K562 (cell line): Measurements from ENCODE around the gene ACSS1. TPM values are rescaled to one million over a fixed set of nuclear protein-coding genes. Genes with fewer than 3 reads are reported as not detected.

Source experiments
- KLF10 ChIP-seq: fragments of 250-450 bp; sonication (Bioruptor Pico); IDR thresholded peaks from 2 replicates; pipeline ENCODE4 v1.6.1; 2021; ENCODE audit warnings: matching md5 sums
- MTF1 ChIP-seq: fragments of 250-450 bp; sonication (Bioruptor Pico); IDR thresholded peaks from 2 replicates; pipeline ENCODE4 v1.9.0; 2021; ENCODE audit warnings: moderate library complexity, mild to moderate bottlenecking, inconsistent platforms, borderline replicate concordance
- NFIC ChIP-seq: fragments of 450-650 bp; IDR thresholded peaks from 2 replicates; pipeline ENCODE4 v1.6.1; 2017; ENCODE audit warnings: mild to moderate bottlenecking, inconsistent platforms
- ZBTB8A ChIP-seq: fragments of 450-650 bp; IDR thresholded peaks from 2 replicates; pipeline ENCODE4 v1.6.1; 2018; ENCODE audit warnings: mild to moderate bottlenecking, moderate library complexity; ENCODE audit not compliant: partially characterized antibody
- ZNF408 ChIP-seq: fragments of 250-450 bp; sonication (Bioruptor Pico); IDR thresholded peaks from 2 replicates; pipeline ENCODE4 v1.4.0; 2020; ENCODE audit warnings: low read depth, mild to moderate bottlenecking, moderate library complexity
- polyA plus RNA-seq, 8 experiments: library from polyadenylated mRNA; depleted of rRNA in 4 of 8; stranded (reverse) in 5 of 8; unstranded in 3 of 8; fragments of >200 nt; fragmentation: Nextera tagmentation in 2 of 8; fragmentation: Illumina TruSeq in 1 of 8; extraction: Ambion mirVana in 2 of 8; extraction: Trizol in 1 of 8; gene quantifications; 2 replicates each; pipeline versions ENCODE4 v1.2.1 to v1.2.3, GENCODE V29; 2011 to 2014; ENCODE audit warnings: inconsistent platforms in 1 of 8, missing spikeins in 1 of 8
- total RNA-seq, 7 experiments: library from RNA; depleted of rRNA in 6 of 7; stranded (reverse); fragments of >200 nt in 6 of 7; fragmentation: Illumina TruSeq in 2 of 7; extraction: Trizol in 2 of 7; gene quantifications; 2 replicates each; pipeline versions ENCODE4 v1.2.1 to v1.2.3, GENCODE V29; 2011 to 2021; ENCODE audit warnings: low replicate concordance in 1 of 7
- TF ChIP-seq, protein P1 (sequence below): fragments of 450-650 bp; IDR thresholded peaks from 2 replicates; pipeline ENCODE4 v1.6.1; 2016
- TF ChIP-seq, protein P2 (sequence below), 2 experiments: fragments of 450-650 bp; formaldehyde crosslinking in 1 of 2; IDR thresholded peaks; 2 replicates each; pipeline versions ENCODE4 v1.4.0 to v1.6.1; 2014 to 2020; ENCODE audit warnings: mild to moderate bottlenecking in 2 of 2, borderline replicate concordance in 1 of 2, low read depth in 1 of 2
- TF ChIP-seq, protein P3 (sequence below): sonication (generic); formaldehyde crosslinking; IDR thresholded peaks from 2 replicates; pipeline ENCODE4 v1.8.1; 2023; ENCODE audit warnings: mild to moderate bottlenecking, missing genetic modification reagents
- TF ChIP-seq, protein P4 (sequence below): fragments of 150-350 bp; conservative IDR thresholded peaks from 2 replicates; pipeline ENCODE4 v1.6.1; 2014; ENCODE audit warnings: low read length
- TF ChIP-seq, protein P5 (sequence below): fragments of 450-650 bp; formaldehyde crosslinking; IDR thresholded peaks from 2 replicates; pipeline ENCODE4 v1.4.0; 2022; ENCODE audit warnings: missing genetic modification characterization

The ACSS1 gene
- total and polyA plus RNA-seq, 9 of the 15 experiments (the other 6 are each of a cell fraction or from before 2014, with no cell fraction given) = 0.07 to 2.1 (median 0.27) TPM; not detected in 3

DNA sequence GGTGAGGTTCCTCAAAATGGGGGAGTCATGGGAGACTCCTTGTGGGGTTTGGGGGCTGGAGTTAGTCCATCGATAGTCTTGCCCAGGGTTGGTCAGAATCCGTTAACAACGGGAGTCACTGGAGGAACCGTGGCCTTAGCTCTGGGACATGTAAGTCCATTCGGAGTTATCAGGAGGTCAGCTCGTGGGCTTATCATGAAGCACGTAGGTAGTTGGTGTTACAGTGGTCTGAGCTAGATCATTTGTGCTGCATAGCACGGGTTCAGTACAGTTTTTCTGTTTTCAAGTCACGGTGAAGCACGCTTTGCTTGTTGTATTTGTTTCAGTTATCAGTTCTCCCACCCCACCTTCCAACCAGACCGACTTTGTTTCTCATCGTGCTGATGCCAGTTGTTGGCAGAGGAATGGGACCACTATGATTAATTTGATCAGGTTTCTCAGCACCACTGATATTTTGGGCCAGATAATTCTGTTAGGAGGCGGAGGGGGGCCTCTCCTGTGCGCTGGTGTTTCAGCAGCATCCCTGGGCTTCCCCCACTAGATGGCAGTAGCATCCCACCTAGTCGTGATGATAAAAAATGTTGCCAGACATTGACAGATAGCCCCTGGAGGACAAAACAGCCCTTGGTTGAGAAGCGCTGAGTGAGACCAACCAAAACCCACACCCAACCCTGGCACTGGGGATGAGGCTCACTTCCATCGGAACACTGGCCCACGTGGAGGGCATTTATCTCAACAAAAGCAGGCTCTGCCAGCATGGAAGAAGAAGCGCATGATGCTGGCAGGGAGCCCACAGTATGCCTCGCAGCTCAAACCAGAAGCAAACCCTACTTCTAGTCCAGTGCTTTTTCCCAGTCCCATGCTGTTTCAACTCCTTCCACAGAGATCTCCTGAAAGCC, 63.2 kb downstream of the ACSS1 start (continued):
- TF ChIP-seq, protein P1, sequence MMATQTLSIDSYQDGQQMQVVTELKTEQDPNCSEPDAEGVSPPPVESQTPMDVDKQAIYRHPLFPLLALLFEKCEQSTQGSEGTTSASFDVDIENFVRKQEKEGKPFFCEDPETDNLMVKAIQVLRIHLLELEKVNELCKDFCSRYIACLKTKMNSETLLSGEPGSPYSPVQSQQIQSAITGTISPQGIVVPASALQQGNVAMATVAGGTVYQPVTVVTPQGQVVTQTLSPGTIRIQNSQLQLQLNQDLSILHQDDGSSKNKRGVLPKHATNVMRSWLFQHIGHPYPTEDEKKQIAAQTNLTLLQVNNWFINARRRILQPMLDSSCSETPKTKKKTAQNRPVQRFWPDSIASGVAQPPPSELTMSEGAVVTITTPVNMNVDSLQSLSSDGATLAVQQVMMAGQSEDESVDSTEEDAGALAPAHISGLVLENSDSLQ = peak; percentile 89
- TF ChIP-seq, protein P2, sequence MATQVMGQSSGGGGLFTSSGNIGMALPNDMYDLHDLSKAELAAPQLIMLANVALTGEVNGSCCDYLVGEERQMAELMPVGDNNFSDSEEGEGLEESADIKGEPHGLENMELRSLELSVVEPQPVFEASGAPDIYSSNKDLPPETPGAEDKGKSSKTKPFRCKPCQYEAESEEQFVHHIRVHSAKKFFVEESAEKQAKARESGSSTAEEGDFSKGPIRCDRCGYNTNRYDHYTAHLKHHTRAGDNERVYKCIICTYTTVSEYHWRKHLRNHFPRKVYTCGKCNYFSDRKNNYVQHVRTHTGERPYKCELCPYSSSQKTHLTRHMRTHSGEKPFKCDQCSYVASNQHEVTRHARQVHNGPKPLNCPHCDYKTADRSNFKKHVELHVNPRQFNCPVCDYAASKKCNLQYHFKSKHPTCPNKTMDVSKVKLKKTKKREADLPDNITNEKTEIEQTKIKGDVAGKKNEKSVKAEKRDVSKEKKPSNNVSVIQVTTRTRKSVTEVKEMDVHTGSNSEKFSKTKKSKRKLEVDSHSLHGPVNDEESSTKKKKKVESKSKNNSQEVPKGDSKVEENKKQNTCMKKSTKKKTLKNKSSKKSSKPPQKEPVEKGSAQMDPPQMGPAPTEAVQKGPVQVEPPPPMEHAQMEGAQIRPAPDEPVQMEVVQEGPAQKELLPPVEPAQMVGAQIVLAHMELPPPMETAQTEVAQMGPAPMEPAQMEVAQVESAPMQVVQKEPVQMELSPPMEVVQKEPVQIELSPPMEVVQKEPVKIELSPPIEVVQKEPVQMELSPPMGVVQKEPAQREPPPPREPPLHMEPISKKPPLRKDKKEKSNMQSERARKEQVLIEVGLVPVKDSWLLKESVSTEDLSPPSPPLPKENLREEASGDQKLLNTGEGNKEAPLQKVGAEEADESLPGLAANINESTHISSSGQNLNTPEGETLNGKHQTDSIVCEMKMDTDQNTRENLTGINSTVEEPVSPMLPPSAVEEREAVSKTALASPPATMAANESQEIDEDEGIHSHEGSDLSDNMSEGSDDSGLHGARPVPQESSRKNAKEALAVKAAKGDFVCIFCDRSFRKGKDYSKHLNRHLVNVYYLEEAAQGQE (IDR thresholded peaks at IDR 0.05; ENCODE audit: borderline replicate concordance) = peak; percentile 73
- TF ChIP-seq, protein P2 (CRISPR knock-in tag; IDR thresholded peaks at IDR 0.05; ENCODE audit: low read depth) = no peak
- TF ChIP-seq, protein P3, sequence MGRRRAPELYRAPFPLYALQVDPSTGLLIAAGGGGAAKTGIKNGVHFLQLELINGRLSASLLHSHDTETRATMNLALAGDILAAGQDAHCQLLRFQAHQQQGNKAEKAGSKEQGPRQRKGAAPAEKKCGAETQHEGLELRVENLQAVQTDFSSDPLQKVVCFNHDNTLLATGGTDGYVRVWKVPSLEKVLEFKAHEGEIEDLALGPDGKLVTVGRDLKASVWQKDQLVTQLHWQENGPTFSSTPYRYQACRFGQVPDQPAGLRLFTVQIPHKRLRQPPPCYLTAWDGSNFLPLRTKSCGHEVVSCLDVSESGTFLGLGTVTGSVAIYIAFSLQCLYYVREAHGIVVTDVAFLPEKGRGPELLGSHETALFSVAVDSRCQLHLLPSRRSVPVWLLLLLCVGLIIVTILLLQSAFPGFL = no peak
- TF ChIP-seq NFIC (peak; percentile 62), ZBTB8A (no peak), MTF1 (CRISPR knock-in tag) (no peak), KLF10 (CRISPR knock-in tag) (no peak), ZNF408 (no peak)
- TF ChIP-seq, protein P4, sequence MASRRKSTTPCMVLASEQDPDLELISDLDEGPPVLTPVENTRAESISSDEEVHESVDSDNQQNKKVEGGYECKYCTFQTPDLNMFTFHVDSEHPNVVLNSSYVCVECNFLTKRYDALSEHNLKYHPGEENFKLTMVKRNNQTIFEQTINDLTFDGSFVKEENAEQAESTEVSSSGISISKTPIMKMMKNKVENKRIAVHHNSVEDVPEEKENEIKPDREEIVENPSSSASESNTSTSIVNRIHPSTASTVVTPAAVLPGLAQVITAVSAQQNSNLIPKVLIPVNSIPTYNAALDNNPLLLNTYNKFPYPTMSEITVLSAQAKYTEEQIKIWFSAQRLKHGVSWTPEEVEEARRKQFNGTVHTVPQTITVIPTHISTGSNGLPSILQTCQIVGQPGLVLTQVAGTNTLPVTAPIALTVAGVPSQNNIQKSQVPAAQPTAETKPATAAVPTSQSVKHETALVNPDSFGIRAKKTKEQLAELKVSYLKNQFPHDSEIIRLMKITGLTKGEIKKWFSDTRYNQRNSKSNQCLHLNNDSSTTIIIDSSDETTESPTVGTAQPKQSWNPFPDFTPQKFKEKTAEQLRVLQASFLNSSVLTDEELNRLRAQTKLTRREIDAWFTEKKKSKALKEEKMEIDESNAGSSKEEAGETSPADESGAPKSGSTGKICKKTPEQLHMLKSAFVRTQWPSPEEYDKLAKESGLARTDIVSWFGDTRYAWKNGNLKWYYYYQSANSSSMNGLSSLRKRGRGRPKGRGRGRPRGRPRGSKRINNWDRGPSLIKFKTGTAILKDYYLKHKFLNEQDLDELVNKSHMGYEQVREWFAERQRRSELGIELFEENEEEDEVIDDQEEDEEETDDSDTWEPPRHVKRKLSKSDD = no peak
- TF ChIP-seq, protein P5, sequence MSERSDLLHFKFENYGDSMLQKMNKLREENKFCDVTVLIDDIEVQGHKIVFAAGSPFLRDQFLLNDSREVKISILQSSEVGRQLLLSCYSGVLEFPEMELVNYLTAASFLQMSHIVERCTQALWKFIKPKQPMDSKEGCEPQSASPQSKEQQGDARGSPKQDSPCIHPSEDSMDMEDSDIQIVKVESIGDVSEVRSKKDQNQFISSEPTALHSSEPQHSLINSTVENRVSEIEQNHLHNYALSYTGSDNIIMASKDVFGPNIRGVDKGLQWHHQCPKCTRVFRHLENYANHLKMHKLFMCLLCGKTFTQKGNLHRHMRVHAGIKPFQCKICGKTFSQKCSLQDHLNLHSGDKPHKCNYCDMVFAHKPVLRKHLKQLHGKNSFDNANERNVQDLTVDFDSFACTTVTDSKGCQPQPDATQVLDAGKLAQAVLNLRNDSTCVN = no peak
